ENCODE data around the gene OR2AE1. TPM values are rescaled to one million over a fixed set of nuclear protein-coding genes. Genes with fewer than 3 reads are reported as not detected.
"Not testable (repeated sequence)": the region's sequence is repeated elsewhere in the genome, so short reads cannot be mapped to it uniquely, and the experiment has no call there.

The OR2AE1 gene
- total RNA-seq, 2 donors from 2014 or later = 0.24 TPM; not detected in 1

DNA sequence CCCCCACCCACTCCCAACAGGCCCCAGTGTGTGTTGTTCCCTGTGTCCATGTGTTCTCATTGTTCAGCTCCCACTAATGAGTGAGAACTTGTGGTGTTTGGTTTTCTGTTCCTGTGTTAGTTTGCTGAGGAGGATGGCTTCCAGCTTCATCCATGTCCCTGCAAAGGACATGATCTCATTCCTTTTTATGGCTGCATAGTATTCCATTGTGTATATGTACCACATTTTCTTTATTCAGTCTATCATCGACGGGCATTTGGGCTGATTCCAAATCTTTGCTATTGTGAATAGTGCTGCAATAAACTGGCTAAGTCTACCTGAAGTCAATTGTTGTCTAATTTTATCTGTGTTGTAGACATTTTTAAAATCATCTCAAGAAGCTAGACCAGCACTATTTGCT is 9.4 kb downstream of the OR2AE1 start:
- intact Hi-C loops (cut with DNase I); ATAC-seq; DNase-seq: not testable (repeated sequence)

DNA sequence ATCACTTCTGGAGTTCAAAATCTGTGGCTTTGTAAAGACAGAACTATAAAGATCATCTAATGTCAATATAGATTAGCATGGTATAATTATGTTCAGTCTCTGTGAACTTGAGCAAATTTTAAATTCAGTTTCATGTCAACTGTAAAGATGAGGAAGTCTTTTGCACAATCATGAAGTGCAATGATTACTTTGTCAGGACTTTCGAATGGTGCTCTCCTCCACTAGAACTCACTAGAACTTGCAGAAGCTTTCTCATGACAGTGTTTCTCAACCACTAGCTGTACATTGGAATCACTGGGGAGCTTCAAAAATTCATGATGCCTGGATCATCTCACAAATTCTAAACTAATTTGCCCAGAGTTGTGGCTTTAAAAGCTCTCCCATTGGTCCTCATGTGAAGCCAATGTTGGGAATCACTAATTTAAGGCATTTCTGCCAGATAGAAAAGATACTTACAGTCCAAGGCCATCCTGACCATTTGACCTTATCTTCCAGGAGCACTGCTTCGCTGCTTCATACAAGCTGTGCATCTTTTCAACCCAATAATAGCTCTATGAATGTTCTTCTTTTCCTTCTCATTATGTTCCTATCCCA is 12.9 kb downstream of the OR2AE1 start:
- no peak for ATAC-seq
- DNase-seq = no peak
- intact Hi-C loops (cut with DNase I) = no loop called here

DNA sequence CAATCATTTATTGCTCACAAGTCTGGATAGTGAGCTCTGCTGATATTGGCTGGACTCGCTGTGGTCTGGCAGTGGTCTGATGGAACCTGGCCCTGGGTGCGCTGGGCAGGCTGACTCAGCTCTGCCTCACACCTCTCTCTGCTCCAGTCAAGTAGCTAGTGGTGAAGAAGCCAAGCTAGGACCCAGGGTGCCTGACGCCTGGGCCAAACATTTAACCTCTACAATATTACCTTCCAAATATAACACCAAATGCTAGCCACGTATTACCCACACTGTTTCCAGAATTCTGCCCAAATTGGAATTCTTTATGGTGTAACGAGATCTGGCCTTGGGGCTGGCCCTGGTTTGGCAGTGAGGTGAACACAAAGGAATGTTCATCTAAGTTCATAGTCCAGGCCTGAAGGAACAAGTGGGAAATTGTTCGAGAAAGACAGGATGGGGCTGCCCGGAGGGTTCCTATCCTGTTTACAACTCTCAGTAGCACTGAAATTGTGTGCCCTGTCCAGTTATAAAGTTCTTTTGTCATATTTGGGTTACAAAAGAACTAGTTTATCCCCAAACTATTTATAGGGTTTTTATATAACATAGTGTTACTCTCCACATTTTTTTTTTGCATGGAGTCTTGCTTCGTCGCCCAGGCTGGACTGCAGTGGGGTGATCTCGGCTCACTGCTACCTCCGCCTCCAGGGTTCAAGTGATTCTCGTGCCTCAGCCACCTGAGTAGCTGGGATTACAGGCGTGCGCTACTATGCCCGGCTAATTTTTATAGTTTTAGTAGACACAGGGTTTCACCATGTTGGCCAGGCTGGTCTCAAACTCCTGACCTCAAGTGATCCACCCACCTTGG is 16.3 kb downstream of the OR2AE1 start:
- ATAC-seq (peak; percentile 72 to 99), DNase-seq (peak; percentile 55)
- intact Hi-C loops (cut with DNase I) = no loop called here

DNA sequence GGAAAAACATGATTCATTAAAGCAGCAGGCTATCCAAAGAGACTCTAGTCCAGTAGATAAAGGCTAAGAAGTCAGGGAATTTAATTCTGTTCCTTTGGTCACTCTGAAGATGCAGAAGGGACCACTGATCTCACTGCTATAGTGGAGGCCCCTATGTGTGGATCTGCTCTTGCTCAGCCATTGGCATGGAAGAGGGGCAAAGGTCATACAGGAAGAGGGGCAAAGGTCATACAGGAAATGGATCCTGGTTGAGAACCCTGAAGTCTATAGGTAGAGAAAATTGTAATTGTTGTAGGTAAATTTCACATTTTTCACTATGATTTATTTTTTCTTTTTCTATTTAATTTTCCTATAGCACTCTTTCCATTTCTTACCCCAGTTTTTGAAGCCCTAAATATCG is 21.6 kb downstream of the OR2AE1 start:
- intact Hi-C loops (cut with DNase I) = no loop called here
- ATAC-seq (no peak), DNase-seq (no peak)

DNA sequence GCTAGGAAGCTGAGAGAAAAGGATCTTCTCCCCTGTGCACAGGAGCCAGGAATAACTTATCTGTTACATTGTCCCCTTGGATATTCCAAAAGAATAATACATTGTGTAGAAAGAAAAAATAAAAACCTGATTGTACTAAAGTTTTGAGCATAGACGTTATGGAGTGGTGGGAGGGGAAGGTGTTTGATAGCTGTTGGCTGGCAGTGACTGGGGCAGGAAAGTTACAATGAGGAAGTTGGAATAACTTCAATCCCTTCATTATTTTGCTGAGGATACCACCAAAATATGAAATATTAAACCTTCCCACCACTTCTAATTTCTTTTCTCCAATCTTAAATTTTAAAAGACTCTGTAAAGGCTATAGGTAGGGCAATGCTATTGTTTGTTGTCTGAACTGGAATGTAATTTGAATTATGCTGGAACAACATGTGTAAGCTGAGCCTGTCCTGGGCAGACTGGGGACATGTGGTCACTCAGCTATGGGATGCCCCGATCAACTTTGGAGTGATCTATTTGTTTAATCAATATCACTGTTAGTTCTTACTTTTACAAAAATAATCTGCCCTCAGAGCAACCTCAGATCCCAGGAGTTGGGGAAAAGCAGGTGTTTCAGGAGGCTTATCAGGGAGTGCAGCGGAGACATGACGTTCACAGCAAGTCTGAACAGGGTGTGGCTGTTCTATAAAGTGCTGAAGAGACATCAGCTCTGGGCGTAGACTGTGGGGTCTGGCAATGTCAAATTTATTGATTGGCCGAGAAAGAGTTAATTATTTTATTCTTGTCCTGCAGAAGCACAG is 28.2 kb downstream of the OR2AE1 start:
- ATAC-seq (no peak), DNase-seq (no peak)
- intact Hi-C loops (cut with DNase I) = loop anchor here in 1 of 2 donors (10.0 kb wide), 1 partner anchor 214 kb away; no protein-coding TSS in a partner anchor

DNA sequence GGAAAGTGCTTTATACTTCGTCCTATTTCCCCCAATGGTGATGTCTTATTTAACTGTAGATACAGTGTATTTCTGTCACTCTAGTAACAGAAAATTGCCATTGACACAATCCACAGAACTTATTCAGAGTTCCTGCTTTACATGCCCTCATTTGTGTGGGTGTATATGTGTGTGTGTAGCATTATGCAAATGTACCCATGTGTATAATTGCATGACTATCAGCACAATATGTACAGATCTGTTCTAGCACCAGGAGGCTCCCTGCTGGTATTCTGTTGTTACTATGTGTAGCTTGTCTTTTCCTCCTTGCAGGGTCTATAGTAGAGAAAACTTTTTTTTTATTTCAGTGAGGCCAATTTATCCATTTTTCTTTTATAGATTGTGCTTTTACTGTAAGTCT is 32.5 kb downstream of the OR2AE1 start:
- no peak for DNase-seq
- intact Hi-C loops (cut with DNase I) = loop anchor here in 1 of 2 donors (10.0 kb wide), 1 partner anchor 210 kb away; no protein-coding TSS in a partner anchor
- ATAC-seq = no peak

DNA sequence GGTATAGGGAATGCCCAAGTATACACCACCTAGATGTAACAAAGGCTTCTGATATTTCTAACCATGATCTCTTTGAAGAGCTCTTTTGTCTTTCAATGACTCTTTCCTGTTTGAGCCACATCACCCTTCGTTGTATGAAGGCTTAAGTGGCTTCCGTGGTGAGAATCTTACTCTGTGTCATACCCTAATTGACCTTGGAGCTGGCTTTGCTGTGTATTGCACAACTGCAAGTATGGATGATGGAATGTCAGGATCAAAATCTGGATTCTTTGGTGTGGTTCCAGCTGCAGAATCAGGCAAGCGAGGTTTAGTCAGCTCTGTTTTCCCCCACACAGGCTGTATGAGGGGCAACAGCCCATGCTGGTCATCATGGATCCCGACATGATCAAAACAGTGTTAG is 33.0 kb downstream of the OR2AE1 start:
- intact Hi-C loops (cut with DNase I) = loop anchor here in 1 of 2 donors (10.0 kb wide), 1 partner anchor 209 kb away; no protein-coding TSS in a partner anchor
- ATAC-seq (no peak), DNase-seq (no peak)

DNA sequence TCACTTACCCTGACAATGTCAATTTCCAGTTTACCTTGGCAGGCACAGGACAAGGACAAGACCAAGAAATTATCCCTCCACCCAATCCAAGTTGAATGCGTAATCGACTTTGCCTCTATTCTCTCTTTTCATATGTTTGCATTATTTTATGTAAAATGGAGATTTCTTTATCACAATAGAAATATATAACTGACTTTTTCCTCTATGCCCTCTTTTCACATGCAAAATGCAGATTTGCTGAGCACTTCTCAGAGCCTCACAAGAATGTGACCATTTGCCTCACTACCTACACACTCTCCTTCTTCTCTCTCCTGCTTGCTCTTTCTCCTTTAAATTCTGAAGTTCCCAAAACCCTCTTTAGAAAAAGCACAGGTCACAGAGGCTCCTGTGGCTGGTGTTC is 33.9 kb downstream of the OR2AE1 start:
- DNase-seq (no peak), ATAC-seq (no peak)
- intact Hi-C loops (cut with DNase I) = loop anchor here in 1 of 2 donors (10.0 kb wide), 1 partner anchor 208 kb away; no protein-coding TSS in a partner anchor

DNA sequence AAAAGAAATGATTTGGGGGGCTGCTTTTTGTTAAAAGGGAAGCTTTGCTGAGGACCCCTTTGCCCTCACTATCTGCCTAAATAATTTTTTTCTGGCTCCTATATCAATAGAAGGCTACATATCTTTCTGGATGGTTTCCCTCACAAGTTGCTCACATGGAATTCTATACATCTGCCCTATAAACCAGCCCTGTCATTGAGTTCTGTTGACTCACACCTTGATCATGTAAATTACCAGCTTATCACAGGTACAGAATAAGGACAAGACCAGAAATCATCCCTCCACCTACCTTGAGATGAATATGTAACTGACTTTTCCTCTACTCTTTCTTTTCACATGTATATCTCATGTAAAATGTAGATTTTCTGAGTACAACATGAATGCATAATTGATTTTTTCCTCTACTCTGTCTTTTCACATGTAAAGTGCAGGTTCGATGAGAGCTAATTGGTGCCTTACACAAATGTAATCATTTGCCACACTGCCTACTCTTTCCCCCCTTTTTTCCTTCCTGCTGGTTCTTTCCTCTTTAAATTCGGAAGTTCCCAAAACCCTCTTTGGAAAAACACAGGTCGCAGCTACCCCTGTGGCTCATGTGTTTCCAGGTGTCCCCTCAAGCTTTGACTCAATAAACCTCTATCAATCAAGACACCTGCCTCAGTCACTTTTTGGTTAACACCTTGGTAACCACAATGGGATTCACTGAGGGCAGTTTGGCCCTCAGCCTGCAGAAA is 36.5 kb downstream of the OR2AE1 start:
- no peak for DNase-seq

DNA sequence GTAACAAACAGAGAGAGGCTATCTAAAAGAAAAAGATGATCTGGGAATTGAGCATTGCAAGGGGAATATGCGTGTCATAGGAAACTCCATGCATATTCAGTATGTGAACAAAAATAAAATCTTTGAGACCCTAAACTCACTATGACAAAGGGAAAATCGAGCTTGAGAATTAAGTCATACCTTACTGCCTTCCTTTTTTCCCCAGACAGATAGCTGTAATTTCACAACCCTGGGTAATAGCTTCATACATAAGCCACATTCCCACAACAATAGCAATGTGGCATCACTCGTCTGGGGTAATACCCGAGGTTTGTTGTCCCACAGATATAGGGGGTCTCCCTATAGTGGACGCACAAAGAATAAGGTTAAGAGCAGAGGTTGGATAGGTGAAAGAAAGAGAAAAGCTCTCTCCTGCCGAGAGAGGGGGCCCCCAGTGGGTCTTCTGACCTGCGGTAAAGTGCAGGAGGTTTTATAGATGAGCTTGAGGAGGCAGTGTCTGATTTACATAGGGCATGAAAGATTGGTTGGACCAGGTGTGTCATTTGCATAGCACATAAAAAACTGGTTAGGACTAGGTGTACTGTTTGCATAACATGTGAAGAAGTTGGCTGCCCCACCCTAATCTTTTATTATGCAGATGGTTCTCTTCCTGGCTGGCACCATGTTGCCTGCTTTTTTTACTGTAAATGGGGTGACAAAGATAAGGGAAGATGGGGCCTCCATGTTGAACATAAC is 37.4 kb downstream of the OR2AE1 start:
- ATAC-seq (no peak), DNase-seq (no peak)
- intact Hi-C loops (cut with DNase I) = loop anchor here in 1 of 2 donors (10.0 kb wide), 1 partner anchor 205 kb away; no protein-coding TSS in a partner anchor

More for the DNA sequence above, 36.5 kb downstream of the OR2AE1 start:
- intact Hi-C loops (cut with DNase I) = loop anchor here in 1 of 2 donors (10.0 kb wide), 1 partner anchor 206 kb away; no protein-coding TSS in a partner anchor
- ATAC-seq = no peak

DNA sequence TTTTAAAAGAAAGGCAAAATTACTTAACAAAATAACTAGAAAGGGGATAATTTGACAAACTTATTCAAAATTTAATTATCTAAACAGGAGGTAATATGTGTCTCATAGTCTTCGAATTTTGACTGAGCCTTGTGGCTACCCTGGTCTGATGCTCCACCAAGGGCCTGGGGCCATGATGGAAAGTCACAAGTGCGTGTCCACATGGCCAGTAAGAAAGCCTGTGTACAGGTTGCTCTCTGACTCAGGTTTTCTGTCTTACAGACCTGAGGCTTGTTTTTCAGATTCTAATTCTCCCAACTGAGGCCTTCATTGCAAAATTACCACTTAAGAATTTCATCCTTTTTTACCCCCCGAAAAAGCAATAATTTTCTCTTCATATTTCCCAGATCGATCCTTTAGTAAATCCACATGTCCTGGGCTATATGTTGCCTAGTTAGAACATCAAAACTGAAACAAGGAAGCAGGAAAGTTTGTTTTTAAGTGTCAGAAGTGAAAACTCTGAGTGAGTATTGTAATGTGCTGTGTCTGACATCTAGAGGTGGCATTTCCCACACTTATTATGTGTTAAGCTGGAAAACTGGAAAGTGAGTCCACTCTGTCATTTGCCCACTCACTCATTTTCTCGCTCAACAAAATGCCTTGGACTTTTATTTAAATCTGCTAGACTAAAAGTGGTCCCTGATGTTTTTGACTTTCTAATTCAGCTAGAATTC is 39.0 kb downstream of the OR2AE1 start:
- intact Hi-C loops (cut with DNase I) = no loop called here
- DNase-seq = no peak
- ATAC-seq = peak in 1 of 2 donors; percentile 43

DNA sequence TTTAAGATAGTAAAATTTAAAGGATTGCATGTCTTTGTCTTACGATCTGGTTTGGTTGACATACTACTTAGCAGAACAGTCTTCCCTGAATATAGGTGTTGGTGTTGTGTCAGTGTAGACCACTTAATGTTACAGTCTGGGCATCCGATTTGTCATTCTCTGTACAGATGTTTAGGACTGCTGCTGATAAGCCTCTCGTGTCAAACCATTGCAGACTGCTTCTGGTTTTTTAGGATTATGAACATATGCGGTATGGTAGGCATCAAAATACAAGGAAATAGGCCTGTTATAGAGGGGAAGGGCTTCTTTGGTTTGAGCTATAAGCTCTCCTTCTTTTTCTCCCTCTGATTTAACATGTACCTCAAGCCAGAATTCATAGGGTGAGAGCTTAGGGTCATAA is 41.6 kb downstream of the OR2AE1 start:
- ATAC-seq = no peak
- intact Hi-C loops (cut with DNase I) = no loop called here
- DNase-seq = no peak

DNA sequence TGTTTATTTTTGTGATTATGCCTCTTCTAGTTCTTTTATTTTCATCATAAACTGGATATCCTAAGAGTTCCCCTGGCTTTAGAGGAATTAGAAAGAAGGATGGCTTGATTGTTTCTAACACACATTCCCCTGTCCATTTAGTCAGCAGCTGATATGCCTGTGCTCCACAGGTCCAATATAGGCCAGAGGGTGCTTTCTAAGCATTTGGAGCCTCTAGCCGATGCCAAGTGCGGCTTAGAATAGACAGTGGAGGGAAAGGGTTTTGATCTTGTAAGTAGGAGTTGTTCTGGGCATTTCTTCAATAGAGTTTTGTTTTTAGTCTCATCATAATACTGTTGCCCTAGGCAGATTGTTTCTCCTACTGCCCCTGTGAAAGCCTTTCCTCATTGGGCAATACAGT is 42.5 kb downstream of the OR2AE1 start:
- intact Hi-C loops (cut with DNase I) = no loop called here
- ATAC-seq = peak in 1 of 2 donors; percentile 50

DNA sequence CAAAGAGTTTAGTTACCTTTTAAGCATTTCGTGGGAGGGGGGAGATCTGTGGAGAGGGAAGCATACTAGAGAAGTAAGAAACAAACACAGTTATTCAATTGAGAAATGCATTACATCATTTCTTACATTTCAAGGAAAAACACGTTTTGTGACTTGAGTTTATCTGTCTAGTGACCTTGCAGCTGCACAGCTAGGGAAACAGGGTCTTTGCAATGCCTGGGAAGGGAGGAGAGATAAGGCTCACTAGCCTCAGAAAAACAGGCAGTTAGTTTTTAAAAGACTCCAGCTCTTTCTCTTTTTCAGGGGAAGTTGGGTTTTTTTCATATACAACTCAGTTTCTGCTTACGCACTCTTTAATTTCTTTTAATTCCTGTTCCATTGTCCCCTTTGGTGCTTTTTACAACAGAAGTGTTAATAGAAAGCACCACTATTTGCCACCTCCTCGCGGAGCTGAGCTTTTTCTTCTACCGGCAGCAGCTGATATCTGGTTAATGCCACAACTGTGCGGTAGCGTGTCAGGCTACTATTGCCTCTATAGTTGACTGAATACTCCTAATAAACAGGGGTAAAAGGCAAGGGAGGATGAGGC is 43.5 kb downstream of the OR2AE1 start:
- ATAC-seq (no peak), DNase-seq (no peak)
- intact Hi-C loops (cut with DNase I) = no loop called here

More for the DNA sequence above, 42.5 kb downstream of the OR2AE1 start:
- no peak for DNase-seq

DNA sequence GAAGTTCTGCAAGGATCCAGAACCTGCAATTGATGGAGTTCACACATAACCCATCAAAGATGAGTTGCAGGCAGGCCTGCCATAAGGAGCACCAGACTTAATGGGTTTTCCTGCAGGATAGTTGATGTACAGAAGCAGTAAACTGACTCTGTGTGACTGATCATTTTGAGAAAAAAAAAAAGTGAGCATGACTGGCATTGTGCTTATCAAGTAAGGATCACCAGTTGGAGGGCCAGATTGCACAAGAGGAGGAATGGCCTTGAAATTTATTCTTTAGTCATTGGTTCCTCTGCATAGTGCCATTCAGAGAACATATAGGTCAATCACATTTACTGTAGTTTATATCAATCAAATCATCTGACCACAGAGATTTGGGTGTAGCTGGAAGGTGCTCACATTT is 45.2 kb downstream of the OR2AE1 start:
- ATAC-seq = no peak
- intact Hi-C loops (cut with DNase I) = no loop called here
- no peak for DNase-seq

DNA sequence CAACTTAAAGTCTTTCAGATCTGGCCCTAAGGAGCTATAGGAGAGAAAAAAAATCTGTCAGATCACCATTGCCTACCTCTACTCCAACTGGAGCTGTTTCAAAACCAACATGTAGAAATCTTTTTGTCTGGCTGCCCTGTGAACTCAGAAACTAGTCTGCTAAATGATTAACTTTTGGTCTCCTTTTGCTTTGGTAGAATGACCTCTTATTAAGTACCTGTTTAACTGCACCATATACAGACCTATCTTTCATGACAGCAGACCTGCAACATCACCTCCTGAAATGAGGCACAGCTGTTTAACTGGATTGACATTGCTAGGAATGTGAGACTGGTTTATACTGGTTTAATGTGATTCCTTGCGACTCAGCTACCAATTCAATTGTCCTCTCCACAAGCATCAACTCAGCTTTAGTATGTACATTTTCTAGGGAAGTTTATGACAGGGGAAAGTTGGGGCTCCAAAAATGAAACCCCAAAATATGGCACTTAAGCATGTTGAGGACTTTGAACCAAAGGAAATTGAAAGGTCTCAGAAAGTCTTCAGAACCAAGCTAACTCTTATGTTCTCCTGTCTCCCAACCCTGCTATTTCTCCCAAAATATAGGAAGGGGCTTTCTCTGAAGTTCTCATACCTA is 47.2 kb downstream of the OR2AE1 start:
- no peak for ATAC-seq
- intact Hi-C loops (cut with DNase I) = no loop called here

DNA sequence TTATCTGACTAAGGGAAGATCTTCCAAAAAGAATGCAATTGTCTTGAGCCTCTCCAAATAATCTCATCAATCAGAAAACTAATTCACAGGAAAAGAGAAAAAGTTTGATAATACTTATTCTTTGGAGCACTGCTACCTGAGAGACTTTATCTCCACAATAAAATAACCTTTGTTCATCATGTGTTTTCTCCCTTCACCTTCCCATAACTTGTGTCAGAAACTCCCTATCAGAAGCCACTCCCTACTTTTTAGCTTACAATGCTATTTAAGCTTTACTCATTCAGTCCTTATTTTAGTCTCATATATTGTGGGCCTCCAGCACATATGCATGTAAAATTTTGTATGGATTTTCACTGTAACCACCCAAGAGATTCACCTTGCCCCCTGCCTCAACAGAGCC is 48.0 kb downstream of the OR2AE1 start:
- ATAC-seq (no peak), DNase-seq (no peak)
- intact Hi-C loops (cut with DNase I) = no loop called here

More for the DNA sequence above, 47.2 kb downstream of the OR2AE1 start:
- no peak for DNase-seq

All from left cardiac atrium (tissue), 4 donors.